HG02610 (cell line): ENCODE results near the gene ZNF133.

ENCODE experiments used
- ATAC-seq: cut with Tn5 transposase; IDR thresholded peaks from one replicate; pipeline ENCODE4 v1.9.1; 2021; ENCODE audit warnings: mild to moderate bottlenecking, moderate library complexity; ENCODE audit not compliant: unreplicated experiment

The ZNF133 gene

DNA sequence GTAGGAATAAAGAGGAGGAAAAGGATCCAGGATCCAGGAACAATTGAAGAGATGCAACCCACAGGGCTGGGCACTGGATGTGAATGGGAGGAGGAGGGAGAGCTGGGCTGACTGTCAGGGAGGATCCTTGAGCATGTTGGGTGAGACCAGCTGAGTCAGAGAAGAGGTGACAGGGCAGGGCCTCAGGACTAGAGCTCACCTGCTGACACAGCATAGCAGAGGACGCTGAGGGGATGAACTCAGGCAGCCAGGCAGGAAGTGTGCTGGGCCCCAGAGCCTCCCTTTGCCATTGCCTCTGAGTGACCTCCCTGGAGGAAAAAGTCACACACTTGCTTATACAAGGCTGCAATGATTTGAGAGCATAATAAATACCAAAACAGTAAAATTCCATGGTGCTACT is 72.3 kb downstream of the ZNF133 start:
- no peak for ATAC-seq

DNA sequence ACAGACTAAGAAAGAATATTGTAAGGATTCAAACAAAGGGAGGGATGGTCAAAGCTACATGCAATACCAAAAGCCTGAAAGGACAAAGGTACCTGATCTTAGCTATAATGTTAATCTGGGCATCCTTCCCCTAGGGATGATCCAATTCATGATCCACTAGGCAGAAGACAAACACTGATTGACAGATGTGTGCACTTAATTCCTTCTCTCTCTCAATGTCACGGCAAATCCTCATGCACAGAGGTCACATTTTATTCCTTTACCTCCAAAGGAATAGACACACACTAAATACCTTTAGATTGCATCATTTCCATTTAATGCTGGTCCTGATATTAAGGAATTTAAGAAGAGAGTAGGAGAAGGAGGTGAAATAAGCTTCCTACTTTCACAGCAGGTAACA is 73.4 kb downstream of the ZNF133 start:
- ATAC-seq = no peak

GRCh38 chr20:18362916-18363315 is 74.6 kb downstream of the ZNF133 start:
- ATAC-seq = no peak

DNA sequence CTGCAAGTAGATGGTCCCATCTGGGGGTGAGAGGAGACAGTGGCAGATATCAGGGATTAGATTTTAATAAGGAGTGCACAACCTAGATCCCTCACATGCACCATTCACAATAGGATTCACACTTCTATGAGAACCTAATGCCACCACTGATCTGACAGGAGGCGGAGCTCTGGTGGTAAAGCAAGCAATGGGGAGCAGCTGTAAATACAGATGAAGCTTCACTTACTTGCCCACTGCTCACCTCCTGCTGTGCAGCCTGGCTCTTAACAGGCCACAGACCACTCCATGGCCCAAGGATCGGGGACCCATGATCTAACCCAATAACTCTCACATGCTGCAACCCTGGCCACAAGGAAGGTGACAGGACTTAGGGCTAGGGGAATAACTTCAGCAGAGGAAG is 75.4 kb downstream of the ZNF133 start:
- no peak for ATAC-seq

- ATAC-seq = no peak
Measured at GRCh38 chr20:18364768-18365167, 76.4 kb downstream of the ZNF133 start.
